Liver (tissue), 9 donors: Measurements from ENCODE around the gene SLC18A3. TPM values are rescaled to one million over a fixed set of nuclear protein-coding genes. Genes with fewer than 3 reads are reported as not detected.

Source experiments
- DNase-seq: peaks from one replicate; pipeline ENCODE4 v3.0.0-alpha.2; 2017; ENCODE audit warnings: low spot score
- H3K27ac ChIP-seq, 2 donors: one replicate each; pipeline ENCODE4 v1.7.0; 2013; ENCODE audit warnings: inconsistent platforms in 2 of 2, low read length in 2 of 2, control low read depth in 1 of 2, low read depth in 1 of 2, mild to moderate bottlenecking in 1 of 2
- H3K27me3 ChIP-seq, 4 donors: one replicate each; pipeline versions ENCODE4 v1.6.1 to v1.7.0; 2013; ENCODE audit warnings: low read length in 3 of 4, inconsistent platforms in 1 of 4, mild to moderate bottlenecking in 1 of 4, moderate library complexity in 1 of 4; ENCODE audit not compliant: control insufficient read depth in 4 of 4, insufficient read depth in 4 of 4
- H3K36me3 ChIP-seq, 4 donors: one replicate each; pipeline versions ENCODE4 v1.6.1 to v1.7.0; 2013; ENCODE audit warnings: low read length in 3 of 4, mild to moderate bottlenecking in 3 of 4, low read depth in 1 of 4, moderate library complexity in 1 of 4; ENCODE audit not compliant: control insufficient read depth in 4 of 4, insufficient read depth in 3 of 4
- H3K4me1 ChIP-seq, 4 donors: one replicate each; pipeline versions ENCODE4 v1.6.1 to v1.7.0; 2013; ENCODE audit warnings: low read length in 3 of 4, mild to moderate bottlenecking in 3 of 4, moderate library complexity in 1 of 4; ENCODE audit not compliant: control insufficient read depth in 4 of 4, insufficient read depth in 4 of 4
- H3K4me3 ChIP-seq, 3 donors: one replicate each; pipeline versions ENCODE4 v1.6.1 to v1.7.0; 2013; ENCODE audit warnings: low read length in 3 of 3, control low read depth in 1 of 3, low read depth in 1 of 3, mild to moderate bottlenecking in 1 of 3
- H3K9ac ChIP-seq, 2 donors: one replicate each; pipeline ENCODE4 v1.7.0; 2013; ENCODE audit warnings: low read length in 2 of 2, mild to moderate bottlenecking in 2 of 2, moderate library complexity in 2 of 2, control low read depth in 1 of 2, low read depth in 1 of 2
- H3K9me3 ChIP-seq, 4 donors: one replicate each; pipeline versions ENCODE4 v1.6.1 to v1.7.0; 2013; ENCODE audit warnings: low read length in 3 of 4; ENCODE audit not compliant: control insufficient read depth in 4 of 4
- ATF3 ChIP-seq: IDR thresholded peaks from 2 replicates; pipeline ENCODE4 v1.6.1; 2016; ENCODE audit warnings: antibody characterized with exemption
- CTCF ChIP-seq: fragments of 150-350 bp; IDR thresholded peaks from 2 replicates; pipeline ENCODE4 v1.5.1; 2017; ENCODE audit warnings: improper control_type of control experiment, low read depth, low read length; ENCODE audit not compliant: missing input control
- EGR1 ChIP-seq, 2 donors: IDR thresholded peaks; 2 replicates each; pipeline ENCODE4 v1.6.1; 2016 to 2018; ENCODE audit warnings: antibody characterized with exemption in 2 of 2, low read depth in 2 of 2
- FOXA1 ChIP-seq: IDR thresholded peaks from 2 replicates; pipeline ENCODE4 v1.6.1; 2016; ENCODE audit warnings: antibody characterized with exemption
- FOXA2 ChIP-seq: IDR thresholded peaks from 2 replicates; pipeline ENCODE4 v1.6.1; 2016; ENCODE audit warnings: antibody characterized with exemption
- GABPA ChIP-seq, 2 donors: IDR thresholded peaks in 1 of 2; conservative IDR thresholded peaks in 1 of 2; 2 replicates each; pipeline ENCODE4 v1.6.1; 2016; ENCODE audit warnings: antibody characterized with exemption in 2 of 2, mild to moderate bottlenecking in 1 of 2, moderate library complexity in 1 of 2
- HNF4A ChIP-seq, 2 donors: conservative IDR thresholded peaks; 2 replicates each; pipeline ENCODE4 v1.6.1; 2016; ENCODE audit warnings: antibody characterized with exemption in 2 of 2, mild to moderate bottlenecking in 2 of 2
- JUND ChIP-seq, 2 donors: IDR thresholded peaks; 2 replicates each; pipeline ENCODE4 v1.6.1; 2016; ENCODE audit warnings: antibody characterized with exemption in 2 of 2
- MAX ChIP-seq: IDR thresholded peaks from 2 replicates; pipeline ENCODE4 v1.6.1; 2016; ENCODE audit warnings: antibody characterized with exemption
- NR2F2 ChIP-seq: IDR thresholded peaks from 2 replicates; pipeline ENCODE4 v1.6.1; 2016; ENCODE audit warnings: antibody characterized with exemption
- REST ChIP-seq: IDR thresholded peaks from 2 replicates; pipeline ENCODE4 v1.6.1; 2016; ENCODE audit warnings: antibody characterized with exemption, mild to moderate bottlenecking
- RXRA ChIP-seq, 2 donors: IDR thresholded peaks; 2 replicates each; pipeline ENCODE4 v1.6.1; 2017 to 2018; ENCODE audit warnings: antibody characterized with exemption in 2 of 2, mild to moderate bottlenecking in 1 of 2
- TAF1 ChIP-seq: conservative IDR thresholded peaks from 2 replicates; pipeline ENCODE4 v1.6.1; 2016; ENCODE audit warnings: antibody characterized with exemption, mild to moderate bottlenecking
- YY1 ChIP-seq: IDR thresholded peaks from 2 replicates; pipeline ENCODE4 v1.6.1; 2016; ENCODE audit warnings: antibody characterized with exemption, mild to moderate bottlenecking
- ZBTB33 ChIP-seq: IDR thresholded peaks from 2 replicates; pipeline ENCODE4 v1.6.1; 2016; ENCODE audit warnings: antibody characterized with exemption
- WGBS: extraction: QIAGEN DNeasy Blood & Tissue Kit; methylation state at CpG from one replicate; pipeline ENCODE4 v1.1.7; 2013; 5-methylcytosine and 5-hydroxymethylcytosine counted together
- polyA plus RNA-seq, 2 donors: library from polyadenylated mRNA; stranded (reverse) in 1 of 2; unstranded in 1 of 2; fragments of 200-250 nt in 1 of 2; fragments of >200 nt in 1 of 2; fragmentation: Nextera tagmentation in 1 of 2; extraction: Ambion mirVana in 1 of 2; gene quantifications; one replicate each; pipeline versions ENCODE4 v1.2.1 to v1.2.3, GENCODE V29; 2013 to 2015
- total RNA-seq, 2 donors: library from RNA; depleted of rRNA; stranded (reverse); fragments of >200 nt; gene quantifications; one replicate each; pipeline ENCODE4 v1.2.3, GENCODE V29; 2014
- donor health status: healthy.
- donor health status: healthy.
- donor health status: healthy.
- donor health status: healthy.
- donor health status: healthy.

The SLC18A3 gene
- total and polyA plus RNA-seq, 4 donors: not detected

- H3K4me1 ChIP-seq: no peaks in the 10 kb centered on the region
- TF ChIP-seq FOXA2 (no peak), JUND (IDR thresholded peaks at IDR 0.05) (no peak), EGR1 (IDR thresholded peaks at IDR 0.05; ENCODE audit: low read depth in 2 of 2) (no peak), NR2F2 (no peak), REST (no peak), RXRA (IDR thresholded peaks at IDR 0.05) (no peak), GABPA (IDR thresholded peaks at IDR 0.05 in 1 of 2, conservative IDR thresholded peaks at IDR 0.05 in 1 of 2) (no peak), HNF4A (conservative IDR thresholded peaks at IDR 0.05) (no peak), CTCF (no peak), YY1 (no peak), MAX (no peak), FOXA1 (no peak), ZBTB33 (no peak), TAF1 (no peak), ATF3 (no peak)
- no peak overlapping the region for H3K27ac ChIP-seq
- 84% methylated on average over 5 of the region's 5 CpGs for WGBS
- peaks cover 0 to 3% (median 0%) of the 10 kb centered on the region in 4 donors for H3K9me3 ChIP-seq
- no peak for DNase-seq
- no peak overlapping the region for H3K4me3 ChIP-seq
- no peak overlapping the region for H3K9ac ChIP-seq
- H3K36me3 ChIP-seq: no peaks in the 10 kb centered on the region
- H3K27me3 ChIP-seq: peaks cover 0 to 9% (median 2%) of the 10 kb centered on the region in 4 donors
Measured at GRCh38 chr10:49643241-49644034, 33.3 kb downstream of the SLC18A3 start.
